ENCODE data around the gene ADGRV1.
"Not testable (repeated sequence)": the region's sequence is repeated elsewhere in the genome, so short reads cannot be mapped to it uniquely, and the experiment has no call there.

Gene ADGRV1

GRCh38 chr5:90949469-90950358 lies 391.1 kb downstream of the ADGRV1 start:
- DNase-seq (ENCODE audit: low read depth): no peak

- DNase-seq (ENCODE audit: low read depth): no peak
These were observed 396.5 kb downstream of the ADGRV1 start for GRCh38 chr5:90955001-90955635.

- DNase-seq (ENCODE audit: low read depth): no peak
These were observed 398.0 kb downstream of the ADGRV1 start for GRCh38 chr5:90956511-90957097.

GRCh38 chr5:90957906-90958305 lies 399.3 kb downstream of the ADGRV1 start:
- DNase-seq (ENCODE audit: low read depth): no peak

GRCh38 chr5:90959262-90959661 lies 400.7 kb downstream of the ADGRV1 start:
- no peak for DNase-seq (ENCODE audit: low read depth)

GRCh38 chr5:90962481-90962880 lies 403.9 kb downstream of the ADGRV1 start:
- DNase-seq (ENCODE audit: low read depth): no peak

GRCh38 chr5:90965110-90965685 lies 406.6 kb downstream of the ADGRV1 start:
- DNase-seq (ENCODE audit: low read depth): no peak

- DNase-seq (ENCODE audit: low read depth): no peak
These were observed 408.8 kb downstream of the ADGRV1 start for GRCh38 chr5:90967443-90967842.

GRCh38 chr5:90967851-90968250 lies 409.3 kb downstream of the ADGRV1 start:
- no peak for DNase-seq (ENCODE audit: low read depth)

- no peak for DNase-seq (ENCODE audit: low read depth)
These were observed 409.7 kb downstream of the ADGRV1 start for GRCh38 chr5:90968319-90968718.

- DNase-seq (ENCODE audit: low read depth): not testable (repeated sequence)
These were observed 411.3 kb downstream of the ADGRV1 start for GRCh38 chr5:90969945-90970344.

- DNase-seq (ENCODE audit: low read depth): no peak
These were observed 422.6 kb downstream of the ADGRV1 start for GRCh38 chr5:90981177-90981576.

GRCh38 chr5:90981821-90982220 lies 423.2 kb downstream of the ADGRV1 start:
- DNase-seq (ENCODE audit: low read depth): no peak

GRCh38 chr5:90982576-90982975 lies 424.0 kb downstream of the ADGRV1 start:
- DNase-seq (ENCODE audit: low read depth): no peak

GRCh38 chr5:90983148-90983547 lies 424.6 kb downstream of the ADGRV1 start:
- DNase-seq (ENCODE audit: low read depth): peak; percentile 47

GRCh38 chr5:90983711-90984124 lies 425.1 kb downstream of the ADGRV1 start:
- DNase-seq (ENCODE audit: low read depth): no peak

GRCh38 chr5:90985341-90985740 lies 426.7 kb downstream of the ADGRV1 start:
- no peak for DNase-seq (ENCODE audit: low read depth)

- DNase-seq (ENCODE audit: low read depth): no peak
These were observed 429.1 kb downstream of the ADGRV1 start for GRCh38 chr5:90987726-90988125.

GRCh38 chr5:90991201-90991600 lies 432.6 kb downstream of the ADGRV1 start:
- no peak for DNase-seq (ENCODE audit: low read depth)

- DNase-seq (ENCODE audit: low read depth): no peak
These were observed 436.2 kb downstream of the ADGRV1 start for GRCh38 chr5:90994796-90995195.

- no peak for DNase-seq (ENCODE audit: low read depth)
These were observed 437.5 kb downstream of the ADGRV1 start for GRCh38 chr5:90996089-90996488.

GRCh38 chr5:90997082-90997481 lies 438.5 kb downstream of the ADGRV1 start:
- no peak for DNase-seq (ENCODE audit: low read depth)

GRCh38 chr5:91000743-91001142 lies 442.1 kb downstream of the ADGRV1 start:
- DNase-seq (ENCODE audit: low read depth): no peak

Data from stromal cell of bone marrow (primary cell).